T-helper 9 cell (primary cell): Measurements from ENCODE around the gene IL4.
"Not testable (repeated sequence)": the region's sequence is repeated elsewhere in the genome, so short reads cannot be mapped to it uniquely, and the experiment has no call there.

Source experiments
- DNase-seq: peaks from one replicate; pipeline ENCODE4 v3.0.0-alpha.2; 2020
- total RNA-seq, 2 donors: gene quantifications; one replicate each; lab custom pipeline; 2026; lab: John Stamatoyannopoulos, UW

The IL4 gene
- total RNA-seq: 0 reads per million in 2 donors

DNA sequence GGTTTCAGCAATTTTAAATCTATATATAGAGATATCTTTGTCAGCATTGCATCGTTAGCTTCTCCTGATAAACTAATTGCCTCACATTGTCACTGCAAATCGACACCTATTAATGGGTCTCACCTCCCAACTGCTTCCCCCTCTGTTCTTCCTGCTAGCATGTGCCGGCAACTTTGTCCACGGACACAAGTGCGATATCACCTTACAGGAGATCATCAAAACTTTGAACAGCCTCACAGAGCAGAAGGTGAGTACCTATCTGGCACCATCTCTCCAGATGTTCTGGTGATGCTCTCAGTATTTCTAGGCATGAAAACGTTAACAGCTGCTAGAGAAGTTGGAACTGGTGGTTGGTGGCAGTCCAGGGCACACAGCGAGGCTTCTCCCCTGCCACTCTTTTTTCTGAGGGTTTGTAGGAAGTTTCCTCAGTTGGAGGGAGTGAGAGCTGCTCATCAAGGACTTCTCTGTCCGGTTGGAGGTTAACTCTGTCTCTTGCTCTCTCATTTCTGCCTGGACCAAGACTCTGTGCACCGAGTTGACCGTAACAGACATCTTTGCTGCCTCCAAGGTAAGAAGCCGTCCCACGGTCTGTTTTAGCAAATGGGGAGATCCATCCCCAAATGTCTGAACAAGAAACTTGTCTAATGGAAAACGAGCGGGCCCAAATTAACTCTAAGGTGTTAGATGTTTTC is at the start of gene IL4:
Gene IL4 (plus strand): TSS at position 51 of the 692 bp plus-strand sequence. CDS start 62 bp downstream, at position 113.
- no peak for DNase-seq

DNA sequence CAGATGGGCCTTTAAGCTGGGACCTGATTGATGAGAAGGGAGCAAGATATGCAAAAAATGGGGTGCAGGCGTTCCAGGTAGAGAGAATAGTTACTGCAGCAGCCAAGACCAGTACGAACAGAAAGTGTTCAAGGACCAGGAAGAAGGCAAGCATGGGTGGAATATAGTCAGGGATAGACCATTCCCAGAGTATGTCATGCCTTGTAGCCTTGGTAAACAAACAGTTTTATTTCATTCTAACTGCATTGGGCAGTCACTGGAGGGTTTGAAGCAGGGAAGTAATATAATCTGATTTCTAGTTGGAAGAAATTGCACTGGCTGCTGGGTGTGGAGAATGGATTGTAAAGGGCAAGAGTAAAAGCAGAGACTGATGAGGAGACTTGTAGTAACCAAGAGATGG is 46.3 kb upstream of the IL4 start:
- DNase-seq: no peak

DNA sequence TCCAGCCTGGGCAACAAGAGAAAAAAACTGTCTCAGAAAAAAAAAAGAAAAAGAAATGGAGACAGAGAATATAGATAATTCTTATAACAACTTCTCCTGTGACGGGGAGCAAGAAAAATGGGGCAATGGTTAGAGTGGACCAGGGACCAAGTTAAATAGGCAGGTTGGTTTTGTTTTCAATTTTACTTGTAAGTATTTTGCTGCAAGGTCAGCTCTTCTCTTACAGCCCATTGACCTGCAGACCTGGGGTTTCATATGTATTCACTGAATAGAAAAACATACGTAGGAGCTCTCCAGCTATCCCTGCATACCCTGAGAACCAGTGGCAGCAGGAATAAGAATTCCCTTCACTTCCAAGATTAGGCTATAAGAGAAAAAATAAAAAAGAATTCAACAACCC is 45.0 kb upstream of the IL4 start:
- DNase-seq: no peak

DNA sequence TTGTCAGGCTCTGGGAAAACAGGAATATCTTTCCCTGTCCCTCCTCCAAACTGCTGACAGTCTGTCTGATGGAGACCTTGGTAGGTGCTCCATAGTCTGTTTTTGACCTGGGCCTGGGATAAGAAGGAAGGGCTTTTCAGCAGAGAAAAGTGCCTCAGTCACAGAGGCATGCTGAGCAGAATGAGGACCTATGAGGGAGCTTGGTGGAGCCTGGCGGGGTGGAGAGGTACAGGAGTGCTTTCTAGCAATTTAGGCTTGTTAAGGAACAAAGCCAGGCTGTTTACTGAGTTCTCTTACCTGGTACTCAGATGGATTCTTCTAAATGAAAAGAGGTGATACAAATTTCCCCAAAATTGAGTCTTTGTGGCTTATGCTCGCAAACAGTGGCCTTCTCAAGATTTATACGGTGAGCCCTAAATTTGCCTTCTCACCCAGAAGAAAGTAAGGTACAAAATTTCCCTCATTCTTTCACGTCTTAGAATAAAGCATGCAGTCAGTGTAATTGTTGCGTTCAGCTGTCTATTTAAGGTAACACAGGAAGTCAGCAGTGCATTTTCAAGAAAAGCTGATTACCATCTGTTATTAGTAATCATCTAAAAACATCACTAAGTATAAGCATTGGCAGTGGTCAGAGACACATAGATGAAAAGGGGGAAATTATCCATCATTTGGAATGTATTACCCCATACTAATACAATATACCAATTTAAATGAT is 44.4 kb upstream of the IL4 start:
- no peak for DNase-seq

DNA sequence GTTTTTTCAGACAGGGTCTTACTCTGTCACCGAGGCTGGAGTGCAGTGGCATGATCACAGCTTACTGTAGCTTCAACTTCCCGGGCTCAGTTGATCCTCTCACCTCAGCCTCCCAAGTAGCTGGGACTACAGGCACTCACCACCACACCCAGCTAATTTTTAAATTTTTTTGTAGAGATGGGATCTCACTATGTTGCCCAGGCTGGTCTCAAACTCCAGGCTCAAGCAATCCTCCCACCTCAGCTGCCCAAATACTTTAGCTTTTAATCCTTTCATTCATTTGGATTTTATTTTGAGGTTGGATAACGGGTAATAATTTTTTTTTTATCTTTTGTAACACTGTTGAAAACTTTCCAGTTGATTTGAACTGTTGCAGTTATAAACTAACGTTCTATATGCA is 40.2 kb upstream of the IL4 start:
- not testable (repeated sequence) for DNase-seq

DNA sequence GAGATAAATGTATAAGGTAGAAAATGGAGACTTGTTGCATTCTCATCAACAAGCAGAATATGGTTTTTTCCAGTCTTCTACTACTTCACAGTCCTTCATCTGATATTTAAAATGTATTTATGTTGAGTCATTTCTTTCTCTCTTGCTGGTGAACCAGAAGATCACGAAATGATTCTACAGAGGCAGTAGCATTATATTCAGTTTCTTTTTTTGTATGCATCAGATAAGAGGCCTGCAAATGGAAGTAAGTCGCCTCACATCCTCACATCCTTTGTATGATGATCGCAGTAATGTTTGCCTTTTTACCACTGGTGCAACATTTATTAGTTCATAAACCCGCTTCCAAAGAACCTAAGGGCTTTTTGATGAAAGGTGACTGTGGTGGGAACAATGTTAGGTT is 37.9 kb upstream of the IL4 start:
- DNase-seq: no peak

DNA sequence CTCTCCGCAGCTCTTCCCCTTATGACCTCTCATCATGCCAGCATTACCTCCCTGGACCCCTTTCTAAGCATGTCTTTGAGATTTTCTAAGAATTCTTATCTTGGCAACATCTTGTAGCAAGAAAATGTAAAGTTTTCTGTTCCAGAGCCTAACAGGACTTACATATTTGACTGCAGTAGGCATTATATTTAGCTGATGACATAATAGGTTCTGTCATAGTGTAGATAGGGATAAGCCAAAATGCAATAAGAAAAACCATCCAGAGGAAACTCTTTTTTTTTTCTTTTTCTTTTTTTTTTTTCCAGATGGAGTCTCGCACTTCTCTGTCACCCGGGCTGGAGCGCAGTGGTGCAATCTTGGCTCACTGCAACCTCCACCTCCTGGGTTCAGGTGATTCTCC is 36.5 kb upstream of the IL4 start:
- no peak for DNase-seq

DNA sequence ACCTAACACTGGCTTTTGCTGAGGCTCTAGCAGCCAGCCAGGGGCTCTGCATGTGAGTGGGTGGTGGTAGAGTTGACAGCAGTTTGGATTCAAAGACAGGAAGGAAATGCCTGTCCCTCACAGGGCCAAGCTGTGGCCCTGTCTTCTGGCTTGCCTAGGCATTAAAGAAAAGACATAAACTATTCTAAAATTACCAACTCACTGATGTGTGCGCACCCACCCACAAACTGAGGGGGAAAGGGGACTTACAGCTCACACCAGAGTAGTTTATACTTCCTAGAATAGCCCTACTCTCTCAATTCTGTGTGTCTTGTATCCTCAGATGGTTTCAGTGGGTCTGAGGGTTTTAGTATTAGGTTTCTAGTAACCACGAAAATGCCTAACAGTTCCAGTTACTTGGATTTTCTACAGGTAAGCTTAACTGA is 34.1 kb upstream of the IL4 start:
- no peak for DNase-seq

DNA sequence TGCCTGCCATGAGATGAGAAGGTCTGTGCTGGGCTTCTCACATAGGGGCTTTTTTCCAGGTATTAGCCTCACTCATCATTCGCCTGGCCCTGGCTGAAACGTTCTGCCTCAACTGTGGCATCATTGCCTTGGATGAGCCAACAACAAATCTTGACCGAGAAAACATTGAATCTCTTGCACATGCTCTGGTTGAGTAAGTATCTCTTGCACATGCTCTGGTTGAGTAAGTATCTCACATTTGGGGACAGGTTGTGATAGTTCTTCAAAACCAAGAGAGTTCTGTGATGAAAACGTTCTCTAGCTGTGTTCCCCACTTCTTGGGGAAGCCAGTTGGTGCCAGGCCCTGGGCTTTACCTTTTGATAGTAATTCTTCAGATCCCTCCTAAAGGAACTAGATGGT is 33.2 kb upstream of the IL4 start:
- DNase-seq: no peak

DNA sequence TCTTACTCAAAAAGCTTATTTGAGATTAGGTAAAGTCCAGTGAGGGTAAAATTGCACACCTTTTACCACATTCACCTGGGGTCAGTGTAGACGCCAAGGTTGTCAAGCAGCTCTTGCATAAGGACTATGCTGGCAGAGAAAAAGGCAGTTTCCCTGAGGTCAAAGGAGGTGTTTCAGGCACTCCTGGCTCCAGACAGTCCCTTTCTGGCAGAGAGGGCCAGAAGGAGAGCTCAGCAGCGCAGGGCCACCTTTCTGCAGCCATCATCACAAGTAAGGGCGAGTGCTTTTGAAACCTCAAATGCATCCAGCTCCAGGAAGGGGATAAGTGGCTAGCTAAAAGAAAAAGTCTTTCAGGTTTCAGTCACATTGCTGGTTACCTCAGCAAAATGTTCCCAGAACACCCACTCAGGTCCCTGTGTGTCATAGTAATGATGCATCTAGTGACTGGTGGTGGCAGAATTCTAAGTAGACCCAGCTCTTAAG is 32.5 kb upstream of the IL4 start:
- DNase-seq: no peak

DNA sequence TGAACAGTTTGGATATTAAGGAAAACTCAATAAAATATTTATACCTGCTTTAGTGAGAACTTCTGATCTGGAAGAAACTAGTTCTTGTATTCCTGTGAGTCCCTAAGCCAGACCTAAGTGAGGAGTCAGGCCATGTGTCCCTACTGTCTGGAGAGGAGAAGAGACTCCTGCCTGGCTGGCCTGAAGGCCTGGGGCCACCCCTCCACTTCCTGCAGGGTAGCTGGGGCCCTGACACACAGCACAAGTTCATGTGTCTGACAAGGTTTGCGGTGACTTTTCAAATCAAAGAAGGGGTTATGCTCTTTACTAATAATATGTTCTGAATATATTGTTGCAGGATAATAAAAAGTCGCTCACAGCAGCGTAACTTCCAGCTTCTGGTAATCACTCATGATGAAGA is 31.9 kb upstream of the IL4 start:
- DNase-seq: no peak

DNA sequence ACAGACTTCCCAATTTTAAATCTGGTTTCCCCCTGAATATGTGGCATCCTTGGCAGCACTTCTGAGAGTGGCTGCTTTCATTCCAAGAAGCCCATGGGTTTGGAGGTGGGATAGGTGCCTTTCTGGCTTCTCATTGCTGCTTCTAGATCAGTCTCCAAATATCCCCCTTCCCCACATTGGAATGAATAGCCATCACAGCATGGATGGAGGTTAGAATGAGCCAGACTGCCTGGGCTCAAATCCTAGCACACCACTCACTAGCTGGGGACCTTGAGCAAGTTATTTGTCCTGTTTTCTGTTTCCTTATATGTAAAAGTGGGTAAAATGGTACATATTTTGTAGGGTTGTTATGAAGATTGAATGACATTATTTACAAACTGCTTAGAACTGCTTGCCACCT is 29.6 kb upstream of the IL4 start:
- no peak for DNase-seq

DNA sequence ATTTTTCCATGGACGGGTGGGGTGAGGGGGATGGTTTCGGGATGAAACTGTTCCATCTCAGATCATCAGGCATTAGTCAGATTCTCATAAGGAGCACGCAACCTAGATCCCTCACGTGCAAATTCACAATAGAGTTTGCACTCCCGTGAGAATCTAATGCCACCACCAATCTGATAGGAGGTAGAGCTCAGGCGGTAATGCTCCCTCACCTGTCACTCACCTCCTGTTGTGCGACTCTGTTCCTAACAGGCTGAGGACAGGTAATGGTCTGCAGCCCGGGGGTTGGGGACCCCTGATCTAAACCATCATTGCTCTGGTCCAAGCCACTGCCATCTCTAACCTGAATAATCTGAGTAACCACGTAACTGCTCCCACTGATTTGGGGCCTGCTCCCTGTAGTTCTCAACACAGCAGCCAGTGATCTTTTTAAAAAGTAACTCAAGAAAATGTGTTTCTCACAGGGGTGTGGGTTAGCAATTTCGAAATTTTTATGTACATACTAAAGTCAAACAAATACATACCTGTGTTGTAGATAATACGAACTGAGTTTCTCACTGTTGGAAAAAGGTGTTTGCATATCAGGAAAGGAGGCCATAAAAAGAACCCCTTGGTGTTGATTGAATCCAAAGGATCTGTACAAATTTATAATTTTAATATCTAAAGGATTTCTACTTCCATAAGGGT is 27.1 kb upstream of the IL4 start:
- DNase-seq: no peak

DNA sequence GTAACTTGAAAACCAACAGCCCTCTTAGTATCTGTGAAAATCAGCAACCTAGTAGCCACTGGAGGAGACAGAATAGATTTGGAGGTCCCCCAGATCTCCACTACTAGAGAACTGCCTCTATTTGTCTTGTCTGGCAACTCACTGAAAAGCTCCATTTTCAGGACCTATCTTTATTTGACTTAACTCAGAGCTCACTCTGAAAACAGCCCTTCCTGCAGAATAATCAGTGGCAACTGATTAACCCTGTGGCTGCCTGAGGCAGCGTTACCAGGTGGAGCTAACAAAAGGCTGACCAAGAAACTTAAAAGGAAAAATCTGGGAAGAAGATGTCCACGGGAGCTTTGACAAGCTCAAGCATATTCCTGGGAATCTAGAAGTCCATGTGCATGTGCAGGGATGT is 26.3 kb upstream of the IL4 start:
- no peak for DNase-seq

DNA sequence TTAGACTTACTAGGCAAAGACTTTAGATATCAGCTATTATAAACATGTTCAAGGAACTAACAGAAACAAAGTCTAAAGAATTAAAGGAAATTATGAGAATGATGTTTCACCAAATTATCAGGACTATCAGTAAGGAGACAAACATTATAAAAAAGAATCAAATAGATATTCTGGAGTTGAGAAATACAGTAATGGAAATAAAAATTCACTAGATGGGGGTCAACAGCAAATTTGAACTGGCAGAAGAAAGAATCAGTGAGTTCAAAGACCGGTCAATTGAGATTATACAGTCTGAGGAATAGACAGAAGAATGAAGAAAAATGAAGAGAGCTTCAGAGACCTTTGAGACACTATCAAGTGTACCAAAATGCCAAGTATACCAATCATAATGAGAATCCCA is 25.4 kb upstream of the IL4 start:
- DNase-seq: no peak

DNA sequence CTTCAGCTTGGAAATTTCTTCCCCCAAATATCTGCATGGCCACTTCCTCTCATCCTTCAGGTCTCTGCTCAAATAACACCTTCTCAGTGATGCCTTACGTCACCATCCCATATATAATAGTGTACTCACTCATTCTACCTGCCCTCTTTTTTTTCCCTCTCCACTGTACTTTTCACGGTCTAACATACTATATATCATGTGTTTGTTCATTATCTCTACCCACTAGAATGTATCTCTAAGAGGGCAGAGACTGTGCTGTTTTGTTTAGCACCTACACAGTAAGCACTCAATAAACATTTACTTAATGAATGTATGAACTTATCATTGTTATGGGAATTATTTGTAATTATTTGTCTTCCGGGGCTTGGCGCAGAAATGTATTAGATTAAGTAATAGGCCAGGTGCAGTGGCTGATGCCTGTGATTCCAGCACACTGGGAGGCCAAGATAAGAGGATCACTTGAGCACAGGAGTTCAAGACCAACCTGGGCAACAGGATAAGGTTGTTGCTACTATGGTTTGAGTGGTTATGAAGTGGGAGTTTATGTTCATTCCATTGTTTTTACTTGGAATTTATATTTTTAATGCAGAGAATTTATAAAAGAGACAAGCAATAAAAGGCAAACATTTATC is 21.8 kb upstream of the IL4 start:
- no peak for DNase-seq

DNA sequence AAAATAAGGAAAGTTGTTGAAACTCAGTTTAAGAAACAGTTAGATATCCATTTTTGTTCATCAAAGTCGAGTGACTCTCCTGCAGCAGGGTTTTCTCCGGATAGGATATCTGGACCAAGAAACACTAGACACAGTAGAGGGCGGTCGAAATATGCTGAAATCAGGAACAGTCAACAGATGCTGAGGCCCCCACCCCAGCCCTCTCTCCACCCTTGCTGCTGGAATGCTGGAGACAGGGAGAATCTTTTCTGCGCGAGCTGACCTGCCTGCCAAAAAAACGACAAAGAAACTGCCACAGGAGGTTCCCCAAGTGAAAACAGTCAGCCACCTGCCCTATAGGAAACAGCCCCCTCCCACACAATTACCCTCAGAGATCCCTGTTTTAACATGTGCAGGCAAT is 20.1 kb upstream of the IL4 start:
- no peak for DNase-seq

DNA sequence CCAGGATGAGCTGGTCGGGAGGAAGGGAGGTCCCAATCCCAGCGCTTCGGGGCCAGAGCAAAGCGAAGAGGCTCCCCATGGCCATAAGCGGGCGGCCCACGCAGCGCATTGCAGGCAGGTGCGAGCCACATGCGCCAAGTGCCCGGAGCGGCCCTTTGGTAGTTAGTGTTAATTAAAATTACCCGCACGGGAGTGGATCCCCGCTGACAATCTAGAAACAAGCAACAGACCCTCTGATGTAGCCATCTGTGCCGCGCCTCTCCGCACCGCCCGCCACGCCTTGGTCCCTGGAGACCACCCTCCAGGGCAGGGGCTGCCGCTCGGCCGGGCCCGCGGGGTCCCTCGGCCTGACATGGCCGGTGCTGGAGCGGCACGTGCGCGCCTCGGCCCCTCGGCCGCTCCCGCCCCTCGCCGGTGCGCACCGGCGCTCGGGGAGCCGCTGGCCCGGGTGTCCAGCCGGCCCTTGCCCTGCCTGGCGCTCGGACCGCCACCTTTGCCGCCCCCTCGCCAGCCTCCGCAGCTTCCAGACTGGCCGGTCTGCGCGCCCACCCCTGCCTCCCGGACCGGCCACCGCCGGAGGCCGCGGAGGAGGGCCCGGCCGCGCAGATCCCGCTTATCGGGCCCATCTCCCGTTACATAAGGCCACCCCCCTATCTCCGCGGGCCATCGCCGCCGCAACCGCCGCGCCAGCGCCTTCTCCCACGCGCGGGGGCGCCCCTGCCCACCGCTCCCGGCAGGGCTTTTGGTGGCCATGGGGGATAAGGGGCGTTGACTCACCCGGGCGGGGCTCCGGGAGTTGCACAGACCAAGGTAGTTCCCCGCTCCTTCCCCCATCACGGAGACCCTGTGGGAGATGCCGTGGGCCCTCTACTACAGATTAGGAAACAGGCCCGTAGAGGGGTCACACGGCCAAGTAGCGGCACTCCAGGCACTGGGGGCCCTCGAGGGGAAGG is 17.7 kb upstream of the IL4 start:
- no peak for DNase-seq

DNA sequence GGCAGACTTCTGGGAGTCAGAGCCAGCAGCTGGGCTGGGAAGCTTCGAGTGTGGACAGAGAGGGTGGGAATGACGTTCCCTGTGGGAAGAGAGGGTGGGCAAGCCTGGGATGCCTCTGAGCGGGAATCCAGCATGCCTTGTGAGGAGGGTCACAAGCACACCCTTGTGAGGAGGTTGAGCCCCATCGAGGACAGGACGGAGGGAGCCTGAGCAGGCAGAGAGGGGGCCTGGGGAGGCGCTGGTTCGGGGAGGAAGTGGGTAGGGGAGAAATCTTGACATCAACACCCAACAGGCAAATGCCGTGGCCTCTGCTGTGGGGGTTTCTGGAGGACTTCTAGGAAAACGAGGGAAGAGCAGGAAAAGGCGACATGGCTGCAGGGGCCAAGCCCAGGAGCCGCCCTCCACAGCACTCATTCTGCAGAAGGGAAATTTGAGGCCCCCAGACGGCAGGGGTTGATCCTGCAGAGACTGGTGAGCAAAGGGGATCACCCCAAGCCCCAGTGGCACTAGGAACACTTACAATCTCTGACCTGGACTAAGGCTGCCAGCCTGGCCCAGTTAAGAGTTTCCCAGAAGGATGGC is 16.9 kb upstream of the IL4 start:
- DNase-seq: no peak

DNA sequence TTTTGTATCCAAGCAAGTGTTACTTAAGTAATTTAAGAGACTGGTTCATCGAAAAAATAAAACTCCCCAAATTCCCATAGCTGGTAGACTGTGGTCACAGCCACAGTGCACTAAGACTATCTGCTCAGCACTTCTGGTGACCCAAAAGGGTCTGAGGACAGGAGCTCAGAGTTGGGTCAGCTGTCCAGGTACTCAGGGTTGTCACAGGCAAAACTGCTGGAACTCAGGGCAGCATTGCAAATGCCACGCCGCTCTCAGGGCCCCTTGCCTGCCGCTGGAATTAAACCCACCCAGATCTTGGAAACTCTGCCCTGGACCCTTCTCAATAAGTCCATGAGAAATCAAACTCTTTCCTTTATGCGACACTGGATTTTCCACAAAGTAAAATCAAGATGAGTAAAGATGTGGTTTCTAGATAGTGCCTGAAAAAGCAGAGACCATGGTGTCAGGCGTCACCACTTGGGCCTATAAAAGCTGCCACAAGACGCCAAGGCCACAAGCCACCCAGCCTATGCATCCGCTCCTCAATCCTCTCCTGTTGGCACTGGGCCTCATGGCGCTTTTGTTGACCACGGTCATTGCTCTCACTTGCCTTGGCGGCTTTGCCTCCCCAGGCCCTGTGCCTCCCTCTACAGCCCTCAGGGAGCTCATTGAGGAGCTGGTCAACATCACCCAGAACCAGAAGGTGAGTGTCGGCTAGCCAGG is 16.0 kb upstream of the IL4 start, which contains the start of gene IL13:
Gene IL13 (plus strand): TSS at position 498 of the 705 bp plus-strand sequence. CDS start 14 bp downstream, at position 512.
- no peak for DNase-seq
